Measurements from ENCODE around the gene EFCAB11. TPM values are rescaled to one million over a fixed set of nuclear protein-coding genes. Genes with fewer than 3 reads are reported as not detected.
A peak's percentile ranks its signal among the peaks of the same experiment; 100 is the strongest.

The EFCAB11 gene
- total RNA-seq, 4 donors from 2014 or later, result 4.1 to 21.0 (median 5.6) TPM; not detected in 1

GRCh38 chr14:89957791-89958190, 3.3 kb upstream of the EFCAB11 start:
- no peak for DNase-seq
- Histone ChIP-seq H3K9me3 (no peaks in the 10 kb centered on the region), H3K4me3 (no peak overlapping the region), H3K4me1 (peaks cover 0 to 9% of the 10 kb centered on the region in 2 donors), H3K27me3 (no peaks in the 10 kb centered on the region), H3K36me3 (no peaks in the 10 kb centered on the region), H3K27ac (no peak overlapping the region)
- TF ChIP-seq POLR2A (IDR thresholded peaks at IDR 0.05) (no peak), CTCF (IDR thresholded peaks at IDR 0.05) (no peak)
- intact Hi-C loops (cut with DNase I; ENCODE audit: low total_unique reads), result no loop called here

- TF ChIP-seq CTCF (IDR thresholded peaks at IDR 0.05) (no peak), POLR2A (IDR thresholded peaks at IDR 0.05) (no peak)
- peak overlapping the region in 1 of 2 donors; percentile 90 for H3K27ac ChIP-seq
- H3K4me3 ChIP-seq, result no peak overlapping the region
- no peak for DNase-seq
- no peaks in the 10 kb centered on the region for H3K27me3 ChIP-seq
- H3K4me1 ChIP-seq, result peaks cover 0 to 9% of the 10 kb centered on the region in 2 donors
- H3K9me3 ChIP-seq, result no peaks in the 10 kb centered on the region
- intact Hi-C loops (cut with DNase I; ENCODE audit: low total_unique reads), result no loop called here
- no peaks in the 10 kb centered on the region for H3K36me3 ChIP-seq
Measured at GRCh38 chr14:89957376-89957775, 2.8 kb upstream of the EFCAB11 start.

GRCh38 chr14:89956661-89957009, 2.1 kb upstream of the EFCAB11 start:
- TF ChIP-seq CTCF (IDR thresholded peaks at IDR 0.05) (no peak), POLR2A (IDR thresholded peaks at IDR 0.05) (no peak)
- Histone ChIP-seq H3K9me3 (no peaks in the 10 kb centered on the region), H3K36me3 (no peaks in the 10 kb centered on the region), H3K27me3 (no peaks in the 10 kb centered on the region), H3K27ac (peak overlapping the region; percentile 75 to 90), H3K4me1 (peaks cover 0 to 9% of the 10 kb centered on the region in 2 donors), H3K4me3 (peak overlapping the region; percentile 58 to 67)
- intact Hi-C loops (cut with DNase I; ENCODE audit: low total_unique reads), result no loop called here
- DNase-seq, result no peak

- intact Hi-C loops (cut with DNase I; ENCODE audit: low total_unique reads), result no loop called here
Measured at GRCh38 chr14:89955745-89956660, 1.5 kb upstream of the EFCAB11 start, which contains the start of gene TDP1. Gene TDP1 (plus strand): TSS chr14:89955927. CDS start chr14:89963115, 7,188 bp downstream.

More at GRCh38 chr14:89955745-89956660, 1.5 kb upstream of the EFCAB11 start, which contains the start of gene TDP1:
- Histone ChIP-seq H3K9me3 (no peaks in the 10 kb centered on the region), H3K27me3 (no peaks in the 10 kb centered on the region), H3K27ac (peak within 1 kb of the TSS; percentile 82 to 90), H3K4me1 (peaks cover 0 to 9% of the 10 kb centered on the region in 2 donors), H3K4me3 (peak within 1 kb of the TSS; percentile 58 to 67), H3K36me3 (no peaks in the 10 kb centered on the region)
- peak; percentile 94 to 95 for DNase-seq
- peak in 2 of 4 experiments; percentile 28 to 42 for TF ChIP-seq CTCF (IDR thresholded peaks at IDR 0.05)
- TF ChIP-seq POLR2A (IDR thresholded peaks at IDR 0.05), result peak; percentile 58 to 88
